K562 (cell line): Measurements from ENCODE around the gene ETFBKMT. TPM values are rescaled to one million over a fixed set of nuclear protein-coding genes. Genes with fewer than 3 reads are reported as not detected.

Source experiments
- ARID4B ChIP-seq: sonication (generic); formaldehyde crosslinking; IDR thresholded peaks from 2 replicates; pipeline ENCODE4 v1.8.0; 2022; ENCODE audit warnings: mild to moderate bottlenecking, missing genetic modification reagents
- GMEB1 ChIP-seq: fragments of 250-450 bp; sonication (Bioruptor Pico); IDR thresholded peaks from 2 replicates; pipeline ENCODE4 v1.4.0; 2020; ENCODE audit warnings: mild to moderate bottlenecking
- HDAC3 ChIP-seq: fragments of 450-650 bp; IDR thresholded peaks from 2 replicates; pipeline ENCODE4 v1.6.1; 2018; ENCODE audit warnings: borderline replicate concordance, mild to moderate bottlenecking, moderate library complexity; ENCODE audit not compliant: partially characterized antibody
- MCM3 ChIP-seq: fragments of 450-650 bp; IDR thresholded peaks from 2 replicates; pipeline ENCODE4 v1.6.1; 2016
- POLR2H ChIP-seq: IDR thresholded peaks from 2 replicates; pipeline ENCODE4 v1.6.1; 2016; ENCODE audit warnings: missing genetic modification characterization, low read depth, mild to moderate bottlenecking, control low read depth, missing compliant biosample characterization, moderate library complexity
- ZBTB43 ChIP-seq: sonication (generic); formaldehyde crosslinking; IDR thresholded peaks from 2 replicates; pipeline ENCODE4 v1.8.0; 2023; ENCODE audit warnings: mild to moderate bottlenecking, missing genetic modification reagents
- ZHX1 ChIP-seq: fragments of 150-350 bp; conservative IDR thresholded peaks from 2 replicates; pipeline ENCODE4 v1.6.1; 2014; ENCODE audit warnings: low read length
- ZNF277 ChIP-seq: fragments of 250-450 bp; sonication (Bioruptor Pico); IDR thresholded peaks from 2 replicates; pipeline ENCODE4 v1.8.0; 2022; ENCODE audit warnings: inconsistent platforms, mild to moderate bottlenecking, moderate library complexity, borderline replicate concordance
- ZNF354B ChIP-seq: fragments of 250-450 bp; sonication (Bioruptor Pico); IDR thresholded peaks from 2 replicates; pipeline ENCODE4 v1.4.0; 2020
- polyA plus RNA-seq, 8 experiments: library from polyadenylated mRNA; depleted of rRNA in 4 of 8; stranded (reverse) in 5 of 8; unstranded in 3 of 8; fragments of >200 nt; fragmentation: Nextera tagmentation in 2 of 8; fragmentation: Illumina TruSeq in 1 of 8; extraction: Ambion mirVana in 2 of 8; extraction: Trizol in 1 of 8; gene quantifications; 2 replicates each; pipeline versions ENCODE4 v1.2.1 to v1.2.3, GENCODE V29; 2011 to 2014; ENCODE audit warnings: inconsistent platforms in 1 of 8, missing spikeins in 1 of 8
- total RNA-seq, 7 experiments: library from RNA; depleted of rRNA in 6 of 7; stranded (reverse); fragments of >200 nt in 6 of 7; fragmentation: Illumina TruSeq in 2 of 7; extraction: Trizol in 2 of 7; gene quantifications; 2 replicates each; pipeline versions ENCODE4 v1.2.1 to v1.2.3, GENCODE V29; 2011 to 2021; ENCODE audit warnings: low replicate concordance in 1 of 7
- TF ChIP-seq, protein P1 (sequence below): sonication (generic); formaldehyde crosslinking; IDR thresholded peaks from 2 replicates; pipeline ENCODE4 v1.8.1; 2023; ENCODE audit warnings: mild to moderate bottlenecking, missing genetic modification reagents
- TF ChIP-seq, protein P2 (sequence below): fragments of 250-450 bp; sonication (Bioruptor Pico); IDR thresholded peaks from 2 replicates; pipeline ENCODE4 v1.5.0; 2021; ENCODE audit warnings: mild to moderate bottlenecking, moderate library complexity

Gene ETFBKMT
- total and polyA plus RNA-seq, 9 of the 15 experiments (the other 6 are each of a cell fraction or from before 2014, with no cell fraction given) = 0.18 to 1.7 (median 0.96) TPM

DNA sequence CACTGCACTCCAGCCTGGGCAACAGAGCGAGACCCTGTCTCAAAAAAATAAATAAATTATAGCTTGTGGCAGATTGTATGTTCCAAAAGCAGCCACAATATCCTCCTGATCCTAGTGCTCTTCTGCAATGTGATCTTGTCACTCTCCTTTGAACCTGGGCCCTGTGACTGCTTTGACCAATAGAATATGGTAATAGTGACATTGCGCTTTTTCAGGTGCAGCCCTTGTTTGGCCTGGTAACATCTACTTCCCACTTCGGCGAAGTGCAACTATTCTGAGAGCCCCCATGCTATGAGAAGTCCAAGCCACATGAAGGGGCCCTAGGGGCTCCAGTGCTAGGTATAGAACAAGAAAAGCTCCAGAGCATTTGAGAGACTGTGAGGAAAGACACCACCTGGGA, 37.5 kb upstream of the ETFBKMT start (continued):
- TF ChIP-seq ZHX1 (no peak), ZBTB43 (CRISPR knock-in tag) (no peak), HDAC3 (no peak), GMEB1 (CRISPR knock-in tag) (no peak), ARID4B (CRISPR knock-in tag) (no peak), ZNF277 (CRISPR knock-in tag) (no peak), MCM3 (no peak), ZNF354B (CRISPR knock-in tag) (no peak), POLR2H (tag) (no peak)
- TF ChIP-seq, protein P1, sequence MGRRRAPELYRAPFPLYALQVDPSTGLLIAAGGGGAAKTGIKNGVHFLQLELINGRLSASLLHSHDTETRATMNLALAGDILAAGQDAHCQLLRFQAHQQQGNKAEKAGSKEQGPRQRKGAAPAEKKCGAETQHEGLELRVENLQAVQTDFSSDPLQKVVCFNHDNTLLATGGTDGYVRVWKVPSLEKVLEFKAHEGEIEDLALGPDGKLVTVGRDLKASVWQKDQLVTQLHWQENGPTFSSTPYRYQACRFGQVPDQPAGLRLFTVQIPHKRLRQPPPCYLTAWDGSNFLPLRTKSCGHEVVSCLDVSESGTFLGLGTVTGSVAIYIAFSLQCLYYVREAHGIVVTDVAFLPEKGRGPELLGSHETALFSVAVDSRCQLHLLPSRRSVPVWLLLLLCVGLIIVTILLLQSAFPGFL (CRISPR knock-in tag) = no peak
- TF ChIP-seq, protein P2, sequence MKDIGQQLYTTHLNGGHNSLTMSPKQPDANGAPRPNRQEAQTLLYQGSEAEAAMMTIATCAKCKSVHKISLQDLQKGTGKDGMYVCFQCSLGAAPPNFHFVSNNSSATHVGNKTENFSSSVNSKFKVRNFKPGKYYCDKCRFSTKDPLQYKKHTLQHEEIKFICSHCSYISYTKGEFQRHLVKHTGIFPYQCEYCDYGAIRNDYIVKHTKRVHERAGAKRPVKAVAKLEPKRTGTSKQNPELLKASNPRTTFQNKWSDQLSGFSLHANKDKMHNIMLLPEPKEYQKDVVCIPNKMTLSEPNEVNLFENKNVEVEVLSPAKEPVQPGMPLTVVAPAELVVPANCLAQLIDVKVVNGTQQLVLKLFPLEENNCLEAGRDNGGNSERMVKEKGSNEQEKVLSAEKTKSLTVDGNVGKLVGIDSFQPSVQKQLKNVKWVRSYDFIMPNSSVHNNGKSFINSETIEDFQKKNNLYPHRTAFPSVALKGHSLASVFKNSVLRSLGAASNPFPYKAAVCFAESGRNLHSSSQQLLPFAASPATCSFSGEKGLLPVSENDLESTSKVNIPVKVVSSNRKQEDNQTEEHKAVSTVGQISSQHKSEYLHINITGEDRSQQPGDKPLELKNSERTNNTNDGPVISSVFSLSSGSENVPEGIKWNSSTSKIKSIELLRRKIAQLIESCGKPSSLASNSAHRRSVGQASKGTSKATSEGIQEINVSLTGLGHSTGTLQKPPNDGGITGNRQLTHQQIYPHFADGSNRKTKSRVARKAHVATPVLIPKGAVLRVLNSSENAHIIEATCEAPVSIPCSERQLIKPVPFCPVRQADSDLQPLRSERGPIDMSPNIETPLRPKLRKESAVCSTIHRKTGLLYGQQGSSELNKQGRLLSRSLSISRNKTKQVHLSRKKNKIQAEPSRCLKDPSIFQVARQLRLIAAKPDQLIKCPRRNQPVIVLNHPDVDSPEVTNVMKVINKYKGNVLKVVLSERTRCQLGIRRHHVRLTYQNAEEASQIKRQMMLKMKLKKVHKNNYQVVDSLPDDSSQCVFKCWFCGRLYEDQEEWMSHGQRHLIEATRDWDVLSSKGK = no peak
